DOHH2 (cell line): ENCODE results near the gene IFITM1.
"Not testable (repeated sequence)": the region's sequence is repeated elsewhere in the genome, so short reads cannot be mapped to it uniquely, and the experiment has no call there.

Source experiments
- H3F3A ChIP-seq: fragments of 200-600 bp; sonication (generic), shearing (Covaris generic); 2 replicates; pipeline ENCODE4 v1.6.0; 2016; ENCODE audit warnings: antibody characterized with exemption, mild to moderate bottlenecking; ENCODE audit not compliant: control insufficient read depth, insufficient read depth
- H3K27ac ChIP-seq: fragments of 200-600 bp; sonication (generic); 2 replicates; pipeline ENCODE4 v1.5.1; 2014; ENCODE audit warnings: low read depth, mild to moderate bottlenecking, low read length, moderate library complexity
- H3K27me3 ChIP-seq: fragments of 200-600 bp; sonication (generic); 2 replicates; pipeline ENCODE4 v1.6.1; 2014; ENCODE audit warnings: mild to moderate bottlenecking, low read length, mixed read lengths; ENCODE audit not compliant: control insufficient read depth
- H3K36me3 ChIP-seq: fragments of 200-600 bp; sonication (generic); 2 replicates; pipeline ENCODE4 v1.6.1; 2014; ENCODE audit warnings: mild to moderate bottlenecking, low read length, moderate library complexity, mixed read lengths; ENCODE audit not compliant: control insufficient read depth
- H3K4me1 ChIP-seq: fragments of 200-600 bp; sonication (generic); 2 replicates; pipeline ENCODE4 v1.6.1; 2014; ENCODE audit warnings: mild to moderate bottlenecking, low read length, mixed read lengths; ENCODE audit not compliant: control insufficient read depth
- H3K4me2 ChIP-seq: fragments of 200-600 bp; sonication (generic); 2 replicates; pipeline ENCODE4 v1.6.0; 2014; ENCODE audit warnings: mild to moderate bottlenecking, low read length, moderate library complexity
- H3K4me3 ChIP-seq: fragments of 200-600 bp; sonication (generic); 2 replicates; pipeline ENCODE4 v1.5.1; 2014; ENCODE audit warnings: mild to moderate bottlenecking, low read length, mixed read lengths
- H3K79me2 ChIP-seq: fragments of 200-600 bp; sonication (generic); 2 replicates; pipeline ENCODE4 v1.6.1; 2014; ENCODE audit warnings: mild to moderate bottlenecking, low read length, mixed read lengths; ENCODE audit not compliant: control insufficient read depth
- H3K9me2 ChIP-seq: fragments of 200-600 bp; sonication (generic); replicated peaks from 2 replicates; pipeline ENCODE4 v1.6.1; 2014; ENCODE audit warnings: mild to moderate bottlenecking, low read length, mixed read lengths; ENCODE audit not compliant: control insufficient read depth
- H3K9me3 ChIP-seq: fragments of 200-600 bp; sonication (generic); 2 replicates; pipeline ENCODE4 v1.6.1; 2014; ENCODE audit warnings: antibody characterized with exemption, low read length, mixed read lengths; ENCODE audit not compliant: control insufficient read depth, insufficient read depth
- H4K20me1 ChIP-seq: fragments of 200-600 bp; sonication (generic); 2 replicates; pipeline ENCODE4 v1.6.0; 2014; ENCODE audit warnings: low read depth, mild to moderate bottlenecking, antibody characterized with exemption, low read length, moderate library complexity; ENCODE audit not compliant: control insufficient read depth, insufficient read depth
- EZH2phosphoT487 ChIP-seq: fragments of 200-600 bp; sonication (generic); IDR thresholded peaks from 2 replicates; pipeline ENCODE4 v1.6.1; 2017; ENCODE audit warnings: borderline replicate concordance, mild to moderate bottlenecking, antibody characterized with exemption, low read length, moderate library complexity, mixed read lengths
- TF ChIP-seq, protein P1 (sequence below): fragments of 200-600 bp; sonication (generic); IDR thresholded peaks from one replicate; pipeline ENCODE4 v1.5.1; 2014; ENCODE audit warnings: antibody characterized with exemption, mild to moderate bottlenecking, low read depth, low read length; ENCODE audit not compliant: poor library complexity, severe bottlenecking

The IFITM1 gene

DNA sequence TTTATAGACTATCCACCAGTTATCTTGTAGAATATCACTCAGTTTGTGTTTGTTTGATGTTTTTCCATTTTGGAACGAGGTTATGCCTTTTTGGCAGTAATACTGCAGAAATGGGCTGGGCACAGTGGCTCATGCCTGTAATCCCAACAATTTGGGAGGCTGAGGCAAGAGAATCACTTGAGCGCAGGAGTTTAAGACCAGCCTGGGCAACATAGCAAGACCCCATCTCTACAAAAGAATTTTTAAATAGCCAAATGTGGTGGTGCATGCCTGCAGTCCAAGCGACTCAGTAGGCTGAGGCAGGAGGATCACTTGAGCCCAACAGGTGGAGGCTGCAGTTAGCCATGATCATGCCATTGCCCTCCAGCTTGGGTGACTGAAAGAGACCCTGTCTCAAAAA is 32.7 kb downstream of the IFITM1 start:
- peaks cover 8% of the 10 kb centered on the region; the same call in 1 of the 2 replicates for H3K27me3 ChIP-seq

DNA sequence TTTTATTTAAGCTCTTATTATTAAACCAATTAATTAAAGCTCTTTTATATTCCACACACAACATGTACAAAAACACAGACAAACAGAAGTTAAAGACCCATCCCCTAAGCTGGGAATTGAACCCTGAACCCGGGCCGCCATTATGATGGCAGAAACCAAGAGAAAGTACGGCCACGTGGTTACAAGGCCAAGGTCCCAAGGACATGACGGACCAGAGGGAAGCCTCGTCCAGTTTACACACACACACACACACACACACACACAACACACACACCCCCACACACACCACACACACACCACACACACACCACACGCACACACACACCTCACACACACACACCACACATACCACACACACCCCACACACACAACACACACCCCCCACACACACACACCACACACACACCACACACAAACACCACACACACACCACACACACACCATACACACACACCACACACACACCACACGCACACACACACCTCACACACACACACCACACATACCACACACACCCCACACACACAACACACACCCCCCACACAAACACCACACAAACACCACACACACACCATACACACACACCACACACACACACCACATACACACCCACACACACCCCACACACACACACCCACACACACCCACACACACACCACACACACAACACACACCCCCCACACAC is 35.6 kb downstream of the IFITM1 start:
- H3K27me3 ChIP-seq, H3K4me3 ChIP-seq, H3K79me2 ChIP-seq, H3F3A ChIP-seq, H3K9me3 ChIP-seq, H3K4me2 ChIP-seq, H3K27ac ChIP-seq, H3K4me1 ChIP-seq, H4K20me1 ChIP-seq, H3K9me2 ChIP-seq, H3K36me3 ChIP-seq: not testable (repeated sequence)

More for the DNA sequence above, 32.7 kb downstream of the IFITM1 start:
- TF ChIP-seq EZH2phosphoT487, result no peak
- TF ChIP-seq, protein P1, sequence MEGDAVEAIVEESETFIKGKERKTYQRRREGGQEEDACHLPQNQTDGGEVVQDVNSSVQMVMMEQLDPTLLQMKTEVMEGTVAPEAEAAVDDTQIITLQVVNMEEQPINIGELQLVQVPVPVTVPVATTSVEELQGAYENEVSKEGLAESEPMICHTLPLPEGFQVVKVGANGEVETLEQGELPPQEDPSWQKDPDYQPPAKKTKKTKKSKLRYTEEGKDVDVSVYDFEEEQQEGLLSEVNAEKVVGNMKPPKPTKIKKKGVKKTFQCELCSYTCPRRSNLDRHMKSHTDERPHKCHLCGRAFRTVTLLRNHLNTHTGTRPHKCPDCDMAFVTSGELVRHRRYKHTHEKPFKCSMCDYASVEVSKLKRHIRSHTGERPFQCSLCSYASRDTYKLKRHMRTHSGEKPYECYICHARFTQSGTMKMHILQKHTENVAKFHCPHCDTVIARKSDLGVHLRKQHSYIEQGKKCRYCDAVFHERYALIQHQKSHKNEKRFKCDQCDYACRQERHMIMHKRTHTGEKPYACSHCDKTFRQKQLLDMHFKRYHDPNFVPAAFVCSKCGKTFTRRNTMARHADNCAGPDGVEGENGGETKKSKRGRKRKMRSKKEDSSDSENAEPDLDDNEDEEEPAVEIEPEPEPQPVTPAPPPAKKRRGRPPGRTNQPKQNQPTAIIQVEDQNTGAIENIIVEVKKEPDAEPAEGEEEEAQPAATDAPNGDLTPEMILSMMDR, result no peak
- Histone ChIP-seq H3K27ac (no peak overlapping the region), H3F3A (peaks cover 7% of the 10 kb centered on the region), H3K4me3 (no peak overlapping the region), H4K20me1 (no peaks in the 10 kb centered on the region), H3K4me2 (no peak overlapping the region), H3K4me1 (peaks cover 12% of the 10 kb centered on the region), H3K36me3 (no peaks in the 10 kb centered on the region), H3K9me3 (no peaks in the 10 kb centered on the region), H3K79me2 (no peaks in the 10 kb centered on the region), H3K9me2 (no peaks in the 10 kb centered on the region)

DNA sequence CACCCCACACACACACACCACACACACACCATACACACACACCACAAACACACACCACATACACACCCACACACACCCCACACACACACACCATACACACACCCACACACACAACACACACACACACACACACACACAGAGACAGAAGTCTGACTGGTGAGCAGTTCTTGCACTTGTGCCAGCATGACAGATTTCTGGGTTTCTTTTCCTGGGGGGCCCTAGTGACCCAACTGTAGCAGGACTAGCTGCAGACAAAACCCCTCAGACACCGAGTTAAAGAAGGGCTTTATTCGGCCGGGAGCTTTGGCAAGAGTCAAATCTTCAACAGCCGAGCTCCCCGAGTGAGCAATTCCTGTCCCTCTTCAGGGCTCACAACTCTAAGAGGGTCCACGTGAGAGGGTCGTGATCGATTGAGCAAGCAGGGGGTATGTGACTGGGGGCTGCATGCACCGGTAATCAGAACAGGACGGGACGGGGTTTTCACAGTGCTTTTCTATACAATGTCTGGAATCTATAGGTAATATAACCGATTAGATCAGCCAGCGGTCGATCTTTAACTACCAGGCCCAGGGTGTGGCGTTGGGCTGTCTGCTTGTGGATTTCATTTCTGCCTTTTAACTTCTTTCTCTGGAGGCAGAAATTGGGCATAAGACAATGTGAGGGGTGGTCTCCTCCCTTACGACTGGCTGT is 36.3 kb downstream of the IFITM1 start:
- H4K20me1 ChIP-seq, H3K27ac ChIP-seq, H3K27me3 ChIP-seq, H3K4me3 ChIP-seq, H3K9me3 ChIP-seq, H3K36me3 ChIP-seq, H3K9me2 ChIP-seq, H3K79me2 ChIP-seq: not testable (repeated sequence)
- Histone ChIP-seq H3K4me1 (peaks cover 16% of the 10 kb centered on the region), H3K4me2 (peak overlapping the region; percentile 12; the same call in 1 of the 2 replicates), H3F3A (peaks cover 10% of the 10 kb centered on the region)

DNA sequence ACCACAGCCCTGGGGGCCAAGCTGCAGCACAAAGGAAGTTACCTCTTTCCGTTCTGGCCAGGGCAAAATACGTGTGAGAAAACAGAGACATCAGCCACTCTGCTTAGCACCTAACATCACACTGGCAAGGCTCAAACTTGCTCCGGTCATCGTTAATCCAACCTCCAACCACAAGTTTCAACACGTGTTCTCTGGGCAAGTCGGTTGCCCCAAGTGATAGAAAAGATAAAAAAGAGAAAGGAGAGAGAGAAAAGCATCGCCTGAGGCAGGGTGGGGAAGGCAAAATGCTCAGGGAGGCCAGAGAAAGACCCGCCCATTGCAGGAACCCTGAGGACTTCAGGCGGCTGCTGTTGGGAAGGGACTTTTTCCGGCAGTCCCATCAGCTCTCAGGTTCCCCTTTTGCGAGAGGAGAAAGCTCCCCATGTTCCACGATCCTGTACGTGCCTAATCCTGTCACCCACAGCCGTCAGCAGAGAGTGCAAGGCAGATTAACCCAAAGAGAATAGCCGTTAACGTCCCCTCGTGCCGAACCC is 36.9 kb downstream of the IFITM1 start:
- Histone ChIP-seq H3K27ac (no peak overlapping the region), H3K4me3 (no peak overlapping the region), H3K9me2 (no peaks in the 10 kb centered on the region), H3K36me3 (no peaks in the 10 kb centered on the region), H4K20me1 (no peaks in the 10 kb centered on the region), H3K4me1 (peaks cover 22% of the 10 kb centered on the region), H3F3A (peaks cover 10% of the 10 kb centered on the region), H3K79me2 (no peaks in the 10 kb centered on the region), H3K27me3 (peaks cover 8% of the 10 kb centered on the region; the same call in 1 of the 2 replicates), H3K4me2 (peak overlapping the region; percentile 12; the same call in 1 of the 2 replicates), H3K9me3 (no peaks in the 10 kb centered on the region)
- TF ChIP-seq EZH2phosphoT487, result no peak
- TF ChIP-seq, protein P1, result no peak
